HG02610 (cell line): ENCODE data around the gene CDKL5.
"Not testable (repeated sequence)": the region's sequence is repeated elsewhere in the genome, so short reads cannot be mapped to it uniquely, and the experiment has no call there.

Experiments used
- ATAC-seq: cut with Tn5 transposase; IDR thresholded peaks from one replicate; pipeline ENCODE4 v1.9.1; 2021; ENCODE audit warnings: mild to moderate bottlenecking, moderate library complexity; ENCODE audit not compliant: unreplicated experiment

The CDKL5 gene

DNA sequence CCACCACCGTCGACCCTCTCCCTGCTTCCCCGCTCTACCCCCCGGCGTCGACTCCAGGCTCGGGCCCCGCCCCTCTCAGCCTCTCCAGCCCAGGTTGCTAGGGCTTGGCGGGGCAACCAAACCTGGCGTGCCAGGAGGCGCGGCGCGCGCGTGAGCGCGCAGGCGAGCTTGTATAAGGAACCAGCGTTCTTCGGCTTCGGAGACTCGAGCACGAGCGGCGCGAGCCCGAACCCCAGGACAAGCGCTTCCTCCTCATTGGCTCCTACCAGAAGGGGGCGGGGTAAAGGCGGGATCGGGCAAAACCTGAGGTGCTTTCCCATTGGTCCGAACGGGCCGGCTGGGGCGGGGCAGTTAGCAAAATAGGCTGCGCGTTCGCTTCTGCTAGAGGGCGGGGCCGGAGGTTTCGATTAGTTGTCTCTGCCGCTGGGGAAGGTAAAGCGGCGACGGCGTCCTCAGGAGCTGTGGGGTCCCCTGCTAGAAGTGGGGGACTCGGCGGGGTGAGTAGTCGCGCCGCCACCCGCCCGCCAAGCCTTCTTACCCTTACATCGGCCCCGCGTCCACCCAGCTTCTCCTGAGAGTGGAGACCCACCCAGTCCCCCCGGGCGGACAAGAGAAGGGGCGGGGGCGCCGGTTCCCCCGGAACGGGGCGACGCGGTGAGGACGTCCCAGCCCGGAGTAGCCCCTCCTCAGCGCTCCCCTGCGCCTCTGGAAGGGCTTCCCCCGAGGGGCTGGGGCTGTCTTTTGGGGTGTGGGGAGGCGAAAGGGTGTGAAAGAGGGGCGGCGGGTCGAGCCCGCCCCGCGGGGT is at the start of gene CDKL5:
Gene CDKL5 (plus strand): TSS at position 410 of the 805 bp plus-strand sequence. CDS start 81,489 bp downstream, outside the sequence.
- ATAC-seq, result peak; percentile 92

DNA sequence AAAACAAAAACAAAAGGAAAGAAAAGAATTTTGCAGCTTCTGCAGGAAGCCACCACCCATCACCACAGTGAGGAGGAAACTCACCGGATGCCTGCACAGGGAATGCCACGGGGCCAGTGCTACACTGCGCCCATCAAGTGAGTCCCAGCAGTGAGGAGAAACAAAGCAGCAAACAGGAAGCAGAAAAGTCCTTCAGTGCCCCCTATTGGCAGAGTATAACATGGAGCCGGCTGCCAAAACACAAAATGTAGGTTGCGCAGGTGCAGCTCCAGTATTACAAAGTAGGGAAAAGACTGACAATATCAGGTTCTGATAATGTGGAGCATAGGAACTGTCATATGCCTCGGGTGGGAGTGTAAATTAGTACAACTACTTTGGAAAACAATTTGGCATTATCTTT is 47.6 kb upstream of the CDKL5 start:
- ATAC-seq, result no peak

DNA sequence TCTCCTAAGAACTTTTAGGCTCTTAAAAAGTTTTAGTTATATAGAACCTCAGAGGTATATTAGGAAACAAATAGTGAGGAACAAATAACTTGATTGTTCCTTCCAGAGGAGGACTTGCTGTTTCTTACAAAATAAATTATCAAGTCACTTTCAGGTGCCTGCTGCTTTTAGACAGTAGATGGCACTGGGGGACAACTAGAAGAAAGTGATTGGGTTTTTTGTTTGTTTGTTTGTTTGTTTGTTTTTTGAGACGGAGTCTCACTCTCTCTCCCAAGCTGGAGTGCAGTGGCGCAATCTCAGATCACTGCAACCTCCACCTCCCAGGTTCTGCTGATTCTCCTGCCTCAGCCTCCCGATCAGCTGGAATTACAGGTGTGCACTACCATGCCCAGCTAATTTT is 35.4 kb upstream of the CDKL5 start:
- ATAC-seq, result no peak

DNA sequence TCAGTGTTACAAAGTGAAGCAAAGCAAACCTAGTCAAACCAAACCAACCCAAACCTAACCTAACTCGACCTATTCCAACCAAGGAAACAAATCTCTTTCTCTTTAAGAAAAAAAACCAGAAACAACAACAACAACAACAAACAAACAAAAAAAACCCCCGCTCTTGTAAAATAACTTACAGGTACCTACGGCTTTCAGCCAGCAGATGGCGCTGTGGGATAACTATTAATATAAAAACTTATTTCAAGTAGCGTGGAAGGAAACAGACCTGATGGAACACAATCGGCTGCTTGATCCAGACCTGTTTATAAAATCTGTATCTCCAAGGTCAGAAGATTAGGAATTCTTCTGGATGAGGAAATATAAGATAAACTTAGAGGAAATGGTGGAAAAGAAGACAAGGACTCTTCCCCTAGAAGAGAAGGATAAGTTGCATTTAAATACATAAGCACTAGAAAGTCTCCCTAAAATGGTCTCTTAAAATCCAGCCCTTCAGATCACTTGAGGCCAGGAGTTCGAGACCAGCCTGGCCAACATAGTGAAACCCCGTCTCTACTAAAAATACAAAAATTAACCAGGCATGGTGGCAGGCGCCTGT is 34.4 kb upstream of the CDKL5 start:
- no peak for ATAC-seq

DNA sequence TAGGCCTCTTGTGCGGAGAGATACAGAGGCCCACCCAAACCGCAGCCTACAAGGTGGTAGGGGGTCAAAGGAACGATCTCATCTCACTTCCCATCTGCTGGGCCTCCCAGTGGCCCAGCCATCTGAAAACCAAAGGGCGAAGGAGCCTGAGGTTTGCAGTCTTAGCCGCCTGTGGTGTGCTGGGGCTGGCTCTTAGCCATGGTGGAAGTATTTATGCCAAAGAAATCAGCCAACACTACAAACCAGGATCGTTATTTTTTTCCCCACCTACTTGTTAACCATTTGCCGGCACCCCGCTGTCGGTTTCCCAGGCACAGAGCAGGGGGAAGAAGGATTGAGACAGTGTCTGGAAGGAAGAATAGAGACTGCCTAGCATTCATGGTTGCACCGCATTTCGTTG is 30.9 kb upstream of the CDKL5 start:
- ATAC-seq, result no peak

DNA sequence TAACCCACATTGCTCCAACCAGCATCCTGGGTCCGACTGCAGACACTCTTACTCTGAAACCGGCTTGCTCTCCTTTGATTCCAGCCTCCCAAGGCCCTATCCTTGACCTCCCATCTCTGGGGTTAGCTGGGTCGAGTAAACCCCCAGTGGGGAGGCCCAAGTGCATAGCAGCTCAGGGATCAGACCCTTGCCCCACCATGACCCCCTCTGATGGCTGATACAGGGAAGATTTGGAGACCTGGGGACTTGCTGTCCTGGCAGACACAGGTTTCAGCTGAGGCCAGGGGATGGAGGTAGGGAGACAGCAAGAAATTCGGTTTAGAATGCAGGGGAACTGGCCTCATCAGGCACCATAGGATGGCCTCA is 23.6 kb upstream of the CDKL5 start:
- no peak for ATAC-seq

DNA sequence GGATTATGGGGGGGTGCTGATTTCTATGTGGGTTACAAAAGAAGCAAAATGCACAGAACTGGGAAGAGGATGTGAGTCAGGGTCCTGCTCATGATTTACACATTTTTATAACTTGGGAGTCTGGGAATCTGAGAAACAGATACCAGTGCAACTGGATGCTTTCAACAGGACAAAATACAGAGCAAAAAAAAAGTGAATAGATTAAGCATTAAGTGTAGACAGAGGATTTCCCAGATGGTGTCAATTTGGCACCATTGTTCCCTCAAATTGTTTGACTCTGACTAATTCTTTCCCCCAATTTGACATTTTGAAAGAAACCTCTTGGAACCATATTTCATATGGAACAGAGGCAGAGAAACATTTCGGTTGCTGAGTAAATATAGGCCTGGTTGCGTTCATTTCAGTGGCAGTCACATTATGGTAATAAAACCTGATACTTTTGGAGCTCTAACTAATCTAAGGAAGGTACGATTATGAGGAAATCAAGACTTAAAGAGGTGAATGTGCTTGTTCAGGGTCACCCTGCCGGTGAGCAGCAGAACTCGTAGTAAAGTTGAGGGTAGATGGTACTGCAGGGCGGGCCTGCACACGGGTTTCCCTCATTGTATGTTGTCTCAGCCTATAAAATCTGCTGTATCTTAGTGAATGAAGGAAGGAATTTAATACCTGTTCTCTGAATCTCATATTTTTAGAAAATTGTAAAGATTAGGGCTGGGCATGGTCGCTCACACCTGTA is 18.7 kb upstream of the CDKL5 start:
- no peak for ATAC-seq

DNA sequence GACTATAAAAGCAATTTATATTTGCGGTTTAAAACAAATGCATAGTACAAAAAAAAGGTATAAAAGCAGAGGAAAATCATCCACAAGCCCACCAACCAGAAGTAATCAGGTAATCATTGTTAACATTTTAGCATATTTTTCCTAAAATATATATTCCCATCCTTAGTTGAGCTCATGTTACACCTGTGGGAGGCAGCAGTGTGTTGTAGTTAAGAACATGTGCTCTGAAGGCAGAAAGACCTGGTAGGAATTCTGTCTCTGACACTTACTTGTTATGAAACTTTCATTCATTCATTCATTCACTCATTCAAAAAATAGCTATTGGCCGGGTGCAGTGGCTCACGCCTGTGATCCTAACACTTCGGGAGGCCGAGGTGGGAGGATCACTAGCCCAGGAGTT is 15.4 kb upstream of the CDKL5 start:
- ATAC-seq, result no peak

DNA sequence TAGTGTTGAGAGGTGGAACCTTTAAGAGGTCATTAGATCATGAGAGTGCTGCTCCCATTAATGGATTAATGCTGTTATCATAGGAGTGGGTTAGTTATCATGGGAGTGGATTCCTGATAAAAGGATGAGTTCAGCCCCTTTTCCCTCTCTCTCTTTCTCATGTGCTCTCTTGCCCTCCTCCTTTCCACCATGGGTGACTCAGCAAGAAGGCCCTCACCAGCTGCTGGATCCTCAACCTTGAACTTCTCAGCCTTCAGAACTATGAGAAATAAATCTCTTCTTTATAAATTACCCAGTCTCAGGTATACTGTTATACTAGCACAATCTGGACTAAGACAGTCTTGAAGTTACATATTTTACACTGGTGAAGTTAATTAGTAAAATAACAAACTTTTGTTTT is 10.0 kb upstream of the CDKL5 start:
- no peak for ATAC-seq

DNA sequence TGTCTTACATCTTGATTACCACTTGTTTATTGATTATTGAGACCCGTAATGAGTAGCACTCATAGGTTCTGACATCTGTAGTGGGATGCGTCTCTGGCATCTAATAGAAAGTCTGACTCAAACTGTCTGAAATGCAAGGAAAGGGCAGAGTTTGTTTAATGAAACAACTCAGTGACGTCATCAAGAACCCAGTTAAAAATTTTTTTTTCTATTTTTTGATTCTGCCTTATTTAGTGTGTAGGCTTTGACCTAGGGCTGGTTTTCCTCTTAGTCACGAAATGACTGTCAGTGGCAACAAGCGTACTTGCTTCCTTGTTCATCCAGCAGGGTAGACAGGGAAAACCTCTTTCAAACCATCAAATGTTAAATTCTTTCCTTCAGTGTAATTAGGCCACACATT is 3.1 kb upstream of the CDKL5 start:
- ATAC-seq, result no peak

DNA sequence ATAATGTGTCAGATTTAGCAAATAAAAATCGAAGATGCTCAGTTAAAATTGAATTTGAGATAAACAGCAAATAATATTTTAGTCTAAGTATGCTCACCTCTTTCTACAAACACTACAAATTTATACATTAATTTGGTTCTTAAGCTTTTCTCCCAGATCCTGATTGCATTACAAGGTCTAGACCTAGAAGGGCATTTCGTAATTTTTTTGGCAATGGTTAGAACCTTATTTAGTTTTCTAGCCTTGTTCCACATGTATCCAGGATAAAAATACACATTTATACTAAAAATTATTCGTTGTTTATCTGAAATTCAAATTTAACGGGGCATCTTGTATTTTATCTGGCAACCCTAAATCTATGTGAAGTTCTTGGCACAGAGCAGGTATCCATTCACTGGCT is 2.5 kb upstream of the CDKL5 start:
- no peak for ATAC-seq

DNA sequence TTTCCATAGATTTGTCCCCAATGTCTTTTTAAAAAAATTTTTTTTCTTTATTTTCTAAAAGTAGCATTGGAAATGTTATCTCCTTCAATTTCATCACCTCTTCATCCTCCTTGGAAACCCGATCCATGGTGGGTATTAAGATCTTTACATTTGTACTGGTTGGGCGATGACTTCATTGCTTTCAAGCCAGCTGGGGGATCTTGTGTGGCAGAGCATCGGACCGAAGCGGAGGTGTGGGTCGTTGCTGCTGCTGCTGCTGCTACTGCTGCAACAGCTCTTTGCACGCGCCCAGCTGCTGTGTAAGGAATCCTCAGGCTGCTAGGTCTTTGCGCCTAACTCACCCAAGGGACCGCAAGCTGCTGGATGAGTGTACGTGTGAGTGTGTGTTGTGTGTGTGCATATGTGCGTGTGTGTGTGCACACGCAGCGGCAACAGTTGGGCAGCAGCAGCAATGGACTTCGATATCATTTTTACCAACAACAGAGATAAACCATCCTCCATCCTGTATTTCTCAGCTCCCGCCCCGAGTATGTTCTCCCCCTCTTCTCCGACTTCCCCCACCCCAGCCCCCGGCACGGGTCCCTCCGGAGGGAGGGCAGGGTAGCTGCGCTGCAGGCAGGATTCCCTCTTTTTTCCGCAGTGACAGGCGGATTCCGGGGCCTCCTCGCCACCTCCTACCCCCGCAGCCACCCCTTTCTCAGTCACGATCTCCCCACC is 768 bp upstream of the CDKL5 start:
- ATAC-seq, result peak; percentile 6

DNA sequence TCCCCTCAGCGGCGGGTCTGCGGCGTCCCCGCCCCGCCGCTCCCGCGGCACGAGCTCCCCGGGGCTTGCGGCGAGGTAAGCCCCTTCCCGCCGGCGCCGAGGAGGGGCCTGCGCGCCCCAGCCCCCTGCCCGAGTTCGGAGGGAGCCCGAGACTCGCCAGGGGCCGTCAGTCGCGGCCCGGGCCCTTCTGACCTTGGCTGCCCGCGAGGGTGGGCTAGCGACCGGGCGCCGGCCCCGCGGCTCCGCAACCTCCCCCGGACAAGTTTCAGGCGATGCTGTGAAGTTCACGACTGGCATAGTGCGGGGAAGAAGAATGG is 554 bp downstream of the CDKL5 start:
- peak; percentile 6 for ATAC-seq

DNA sequence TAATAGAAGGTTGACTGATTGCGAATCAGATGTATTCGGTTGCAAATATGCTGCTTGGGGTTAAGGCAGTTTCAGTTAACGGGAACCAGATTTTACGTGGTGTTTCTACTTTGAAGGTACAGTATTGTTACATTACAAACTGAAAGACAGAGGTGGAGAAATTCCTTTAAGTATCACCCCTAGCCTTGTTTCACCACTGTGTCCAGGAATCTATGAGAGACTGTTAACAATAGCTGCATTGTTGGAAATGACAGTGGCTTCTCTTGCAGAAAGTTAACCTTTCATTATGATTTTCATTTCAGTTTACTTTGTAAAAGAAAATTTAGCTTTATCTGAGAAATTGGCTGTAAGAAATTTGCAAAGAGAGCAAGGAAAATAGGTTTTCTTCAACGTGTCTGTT is 2.6 kb downstream of the CDKL5 start:
- ATAC-seq, result no peak

DNA sequence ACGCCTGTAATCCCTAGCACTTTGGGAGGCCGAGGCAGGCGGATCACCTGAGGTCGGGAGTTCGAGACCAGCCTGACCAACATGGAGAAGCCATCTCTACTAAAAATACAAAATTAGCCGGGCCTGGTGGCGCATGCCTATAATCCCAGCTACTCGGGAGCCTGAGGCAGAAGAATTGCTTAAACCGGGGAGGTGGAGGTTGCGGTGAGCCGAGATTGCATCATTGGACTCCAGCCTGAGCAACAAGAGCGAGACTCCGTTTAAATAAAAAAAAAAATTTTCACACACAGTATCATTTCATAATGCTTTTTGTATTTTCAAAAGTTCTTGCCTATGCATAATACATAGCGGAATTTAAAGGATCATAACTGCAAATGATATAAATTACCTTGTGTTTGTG is 7.9 kb downstream of the CDKL5 start:
- not testable (repeated sequence) for ATAC-seq

DNA sequence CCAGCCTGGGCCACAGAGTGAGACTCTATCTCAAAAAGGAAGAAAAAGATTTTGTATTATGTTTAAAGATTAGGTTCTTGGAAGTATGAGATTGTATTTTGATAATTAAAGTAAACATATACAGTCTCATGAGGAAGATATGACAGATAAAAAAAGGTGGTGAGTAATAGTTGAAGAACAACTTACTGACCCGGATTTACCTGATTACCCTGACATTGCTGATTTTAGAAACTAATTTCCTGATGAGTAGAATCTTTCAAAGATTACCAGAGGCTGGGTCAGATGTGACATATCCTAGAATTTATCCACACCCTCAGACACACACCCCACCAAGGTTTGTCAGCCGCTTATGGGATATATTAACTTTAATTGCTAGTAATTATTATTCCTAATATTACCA is 9.5 kb downstream of the CDKL5 start:
- no peak for ATAC-seq

DNA sequence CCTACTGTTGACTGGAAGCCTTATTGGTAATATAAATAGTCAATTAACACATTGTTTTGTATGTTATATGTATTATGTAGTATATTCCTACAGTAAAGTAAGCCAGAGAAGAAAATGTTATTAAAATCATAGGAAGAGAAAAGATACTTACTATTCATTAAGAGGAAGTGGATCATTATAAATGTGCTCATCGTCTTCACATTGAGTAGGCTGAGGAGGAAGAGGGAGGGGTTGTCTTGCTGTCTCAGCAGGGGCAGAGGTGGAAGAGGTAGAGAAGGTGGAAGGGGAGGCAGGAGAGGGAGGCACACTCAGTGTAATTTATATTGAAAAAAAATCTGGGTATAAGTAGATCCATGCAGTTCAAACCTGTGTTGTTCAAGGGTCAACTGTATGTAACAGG is 10.6 kb downstream of the CDKL5 start:
- ATAC-seq, result no peak

DNA sequence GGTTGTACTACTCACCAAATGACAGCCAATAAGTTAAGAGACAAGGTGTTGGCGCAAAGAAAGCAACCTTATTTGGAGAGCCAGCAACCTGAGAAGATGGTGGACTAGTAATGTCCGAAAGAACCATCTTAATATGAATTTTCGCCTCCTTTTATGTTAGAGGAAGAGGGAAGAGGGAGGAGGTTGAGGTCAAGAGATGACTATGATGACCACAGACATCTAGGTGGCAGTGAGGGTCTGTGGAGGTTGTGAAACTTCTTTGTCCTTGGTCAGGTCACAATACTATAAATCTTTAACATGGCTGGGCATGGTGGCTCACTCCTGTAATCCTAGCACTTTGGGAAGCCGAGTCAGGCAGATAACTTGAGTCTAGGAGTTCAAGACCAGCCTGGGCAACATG is 15.4 kb downstream of the CDKL5 start:
- ATAC-seq, result no peak

DNA sequence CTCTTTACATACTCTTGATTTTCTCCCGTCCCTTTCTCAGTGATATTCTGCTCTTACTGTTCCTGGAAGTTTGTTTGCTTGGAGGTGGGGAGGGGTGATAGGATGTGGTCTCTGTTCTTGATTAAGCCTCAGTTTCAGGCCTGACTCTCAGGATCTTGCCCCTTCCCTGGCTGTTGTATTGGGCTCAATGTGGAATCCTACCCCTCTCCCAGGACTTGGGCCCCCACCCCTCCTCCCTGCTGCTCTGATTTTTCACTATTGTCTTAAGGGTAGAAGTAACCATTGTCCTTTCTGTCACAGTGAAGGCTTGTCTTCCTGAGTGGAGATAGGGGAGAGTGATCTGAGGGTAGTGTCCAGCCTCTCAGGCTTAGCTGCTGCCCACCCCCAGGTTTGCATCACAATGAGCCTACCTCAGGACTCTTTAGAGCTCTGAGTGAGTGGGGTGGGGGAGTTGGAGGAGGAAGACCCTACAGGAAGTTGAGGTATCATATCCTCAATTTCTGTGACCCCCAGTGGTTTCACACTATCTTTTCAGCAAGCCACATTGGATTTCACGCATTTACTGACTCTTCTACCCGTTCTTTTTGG is 16.5 kb downstream of the CDKL5 start:
- no peak for ATAC-seq

DNA sequence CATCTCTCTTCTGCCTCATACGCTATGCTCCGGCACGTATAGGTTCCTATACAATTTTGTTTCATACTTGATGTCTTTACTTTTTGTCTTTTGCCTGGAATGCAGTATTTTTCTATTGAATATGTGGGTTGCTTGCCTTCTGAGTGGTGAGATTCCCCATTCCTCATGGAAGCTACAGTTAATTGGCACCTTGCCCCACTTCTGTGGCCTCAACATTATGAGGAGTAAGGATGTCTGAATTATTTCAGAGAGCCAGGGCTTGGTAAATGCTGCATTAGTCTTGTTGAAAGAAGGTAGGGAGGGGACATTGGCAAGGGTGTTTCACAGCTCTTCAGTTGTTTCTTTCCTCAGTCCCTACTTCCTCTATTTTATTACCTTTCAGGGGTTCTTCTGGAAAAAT is 23.0 kb downstream of the CDKL5 start:
- no peak for ATAC-seq

DNA sequence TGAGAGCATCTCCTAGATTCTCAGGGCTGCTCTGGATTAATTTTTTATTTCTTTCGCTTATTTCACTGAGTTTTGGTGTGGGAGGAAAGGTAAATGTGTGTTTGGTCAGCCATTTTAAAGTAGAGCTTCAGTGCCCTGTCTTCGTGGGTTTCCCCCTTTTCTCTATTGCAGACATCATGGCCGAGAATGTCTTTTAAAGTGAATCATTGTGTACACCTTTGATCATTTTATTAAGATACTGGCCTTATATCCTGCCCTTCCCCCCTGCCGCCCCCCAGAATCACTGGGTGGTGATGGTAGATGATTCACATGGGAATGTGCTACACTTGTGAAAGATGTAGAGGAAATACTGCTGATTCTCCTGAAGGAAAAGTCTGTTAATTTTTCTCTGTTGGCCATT is 23.8 kb downstream of the CDKL5 start:
- no peak for ATAC-seq
